Glutamatergic neuron (in vitro differentiated cells): Measurements from ENCODE around the gene C16orf74. TPM values are rescaled to one million over a fixed set of nuclear protein-coding genes. Genes with fewer than 3 reads are reported as not detected.

Source experiments
- DNase-seq: peaks from one replicate; pipeline ENCODE4 v3.0.0; 2022
- H3K27ac Mint-ChIP-seq: one replicate; pipeline ENCODE4 v1.8.0; 2020; ENCODE audit warnings: mild to moderate bottlenecking, mixed read lengths, inconsistent platforms; ENCODE audit not compliant: unreplicated experiment
- H3K27me3 Mint-ChIP-seq: one replicate; pipeline ENCODE4 v1.8.0; 2020; ENCODE audit warnings: mild to moderate bottlenecking, moderate library complexity, mixed read lengths, inconsistent platforms; ENCODE audit not compliant: unreplicated experiment
- H3K36me3 Mint-ChIP-seq: one replicate; pipeline ENCODE4 v1.8.0; 2020; ENCODE audit warnings: mild to moderate bottlenecking, mixed read lengths, inconsistent platforms; ENCODE audit not compliant: unreplicated experiment
- H3K4me1 Mint-ChIP-seq: one replicate; pipeline ENCODE4 v1.8.0; 2020; ENCODE audit warnings: mild to moderate bottlenecking, low read depth, mixed read lengths, inconsistent platforms; ENCODE audit not compliant: unreplicated experiment
- H3K4me3 Mint-ChIP-seq: one replicate; pipeline ENCODE4 v1.8.0; 2020; ENCODE audit warnings: mild to moderate bottlenecking, mixed read lengths, inconsistent platforms; ENCODE audit not compliant: unreplicated experiment
- H3K9me3 Mint-ChIP-seq: one replicate; pipeline ENCODE4 v1.8.0; 2020; ENCODE audit warnings: mild to moderate bottlenecking, moderate library complexity, mixed read lengths, inconsistent platforms; ENCODE audit not compliant: unreplicated experiment
- total RNA-seq: library from RNA; stranded (reverse); fragmentation: NEBNext Ultra II Directional; extraction: Animal tissue kit (Norgen Biotek cat#: 25700); gene quantifications from one replicate; pipeline ENCODE4 v1.2.1, GENCODE V29; 2021; ENCODE audit not compliant: unreplicated experiment
- TF ChIP-seq, protein P1 (sequence below): fragments of 200-600 bp; sonication (generic); IDR thresholded peaks from one replicate; pipeline ENCODE4 v1.5.0; 2021; ENCODE audit not compliant: partially characterized antibody, unreplicated experiment

The C16orf74 gene
- total RNA-seq, 1 donor from 2014 or later, result 2.6 TPM

DNA sequence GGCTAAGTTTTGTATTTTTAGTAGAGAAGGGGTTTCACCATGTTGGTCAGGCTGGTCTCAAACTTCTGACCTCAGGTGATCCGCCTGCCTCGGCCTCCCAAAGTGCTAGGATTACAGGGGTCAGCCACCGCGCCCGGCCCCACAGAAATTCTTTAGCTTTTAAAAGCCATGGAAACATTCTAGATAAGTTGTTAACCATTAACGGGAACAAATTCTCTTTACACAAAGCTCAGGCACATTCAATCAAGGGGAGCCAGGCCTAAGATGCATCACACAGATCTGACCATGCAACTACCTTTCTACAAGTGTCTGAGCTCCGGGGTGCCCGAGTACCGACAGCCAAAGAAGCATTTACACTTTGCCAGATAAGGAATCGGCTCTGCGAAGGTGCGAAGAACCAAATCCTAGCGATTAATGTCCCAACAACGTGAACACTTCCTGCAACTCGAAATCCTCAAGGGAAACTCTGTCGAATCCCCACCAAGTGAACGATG lies 47.4 kb upstream of the C16orf74 start:
- Mint-ChIP-seq H3K27me3 (peaks cover 10% of the 10 kb centered on the region), H3K4me1 (peaks cover 19% of the 10 kb centered on the region), H3K27ac (peak overlapping the region; percentile 68), H3K9me3 (peaks cover 8% of the 10 kb centered on the region), H3K36me3 (peaks cover 4% of the 10 kb centered on the region), H3K4me3 (peak overlapping the region; percentile 90)
- TF ChIP-seq, protein P1, sequence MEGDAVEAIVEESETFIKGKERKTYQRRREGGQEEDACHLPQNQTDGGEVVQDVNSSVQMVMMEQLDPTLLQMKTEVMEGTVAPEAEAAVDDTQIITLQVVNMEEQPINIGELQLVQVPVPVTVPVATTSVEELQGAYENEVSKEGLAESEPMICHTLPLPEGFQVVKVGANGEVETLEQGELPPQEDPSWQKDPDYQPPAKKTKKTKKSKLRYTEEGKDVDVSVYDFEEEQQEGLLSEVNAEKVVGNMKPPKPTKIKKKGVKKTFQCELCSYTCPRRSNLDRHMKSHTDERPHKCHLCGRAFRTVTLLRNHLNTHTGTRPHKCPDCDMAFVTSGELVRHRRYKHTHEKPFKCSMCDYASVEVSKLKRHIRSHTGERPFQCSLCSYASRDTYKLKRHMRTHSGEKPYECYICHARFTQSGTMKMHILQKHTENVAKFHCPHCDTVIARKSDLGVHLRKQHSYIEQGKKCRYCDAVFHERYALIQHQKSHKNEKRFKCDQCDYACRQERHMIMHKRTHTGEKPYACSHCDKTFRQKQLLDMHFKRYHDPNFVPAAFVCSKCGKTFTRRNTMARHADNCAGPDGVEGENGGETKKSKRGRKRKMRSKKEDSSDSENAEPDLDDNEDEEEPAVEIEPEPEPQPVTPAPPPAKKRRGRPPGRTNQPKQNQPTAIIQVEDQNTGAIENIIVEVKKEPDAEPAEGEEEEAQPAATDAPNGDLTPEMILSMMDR, result no peak
- no peak for DNase-seq

DNA sequence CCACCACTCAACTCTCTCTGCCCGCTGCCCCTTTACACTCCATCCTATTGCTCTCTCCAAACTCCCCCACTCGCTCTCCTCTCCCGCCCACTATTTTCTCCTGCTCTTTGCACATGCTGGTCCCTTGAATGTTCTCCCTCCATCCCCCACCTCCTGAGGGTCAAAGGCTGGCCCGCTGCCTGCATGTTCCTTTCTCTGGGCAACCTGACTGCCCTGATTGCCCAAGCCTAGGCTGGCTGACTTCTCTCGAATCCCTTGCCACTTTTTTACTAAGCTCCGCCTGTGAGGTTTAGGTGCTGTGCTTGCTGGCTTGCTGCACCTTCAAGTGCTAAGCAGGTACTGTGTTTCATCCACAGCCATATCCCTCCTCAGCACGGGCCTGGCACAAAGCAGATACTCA lies 45.7 kb upstream of the C16orf74 start:
- TF ChIP-seq, protein P1, result no peak
- Mint-ChIP-seq H3K36me3 (peaks cover 3% of the 10 kb centered on the region), H3K9me3 (peaks cover 8% of the 10 kb centered on the region), H3K27me3 (peaks cover 10% of the 10 kb centered on the region), H3K27ac (no peak overlapping the region), H3K4me3 (no peak overlapping the region), H3K4me1 (peaks cover 12% of the 10 kb centered on the region)
- no peak for DNase-seq

DNA sequence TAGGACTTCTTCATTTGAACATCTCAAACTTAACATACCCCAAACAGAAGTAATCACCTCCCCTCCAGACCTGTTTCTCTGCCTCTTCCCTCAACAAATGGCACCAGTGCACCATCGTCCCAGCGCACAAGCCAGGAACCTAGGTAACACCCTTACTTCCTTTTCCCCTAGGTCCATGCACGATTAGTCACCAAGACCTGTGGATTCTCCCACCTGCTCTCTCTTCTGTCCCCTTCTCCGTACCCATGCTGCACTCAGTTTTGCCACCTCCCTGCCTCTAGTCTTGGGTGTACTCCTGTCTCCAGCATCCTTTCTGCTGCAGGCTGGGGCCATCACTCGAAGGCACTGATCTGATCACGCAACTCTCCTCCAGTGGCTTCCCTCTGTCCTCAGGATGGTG lies 45.3 kb upstream of the C16orf74 start:
- Mint-ChIP-seq H3K9me3 (peaks cover 8% of the 10 kb centered on the region), H3K4me1 (peaks cover 8% of the 10 kb centered on the region), H3K27ac (no peak overlapping the region), H3K36me3 (peaks cover 7% of the 10 kb centered on the region), H3K4me3 (no peak overlapping the region), H3K27me3 (peaks cover 8% of the 10 kb centered on the region)
- TF ChIP-seq, protein P1, result no peak
- no peak for DNase-seq

DNA sequence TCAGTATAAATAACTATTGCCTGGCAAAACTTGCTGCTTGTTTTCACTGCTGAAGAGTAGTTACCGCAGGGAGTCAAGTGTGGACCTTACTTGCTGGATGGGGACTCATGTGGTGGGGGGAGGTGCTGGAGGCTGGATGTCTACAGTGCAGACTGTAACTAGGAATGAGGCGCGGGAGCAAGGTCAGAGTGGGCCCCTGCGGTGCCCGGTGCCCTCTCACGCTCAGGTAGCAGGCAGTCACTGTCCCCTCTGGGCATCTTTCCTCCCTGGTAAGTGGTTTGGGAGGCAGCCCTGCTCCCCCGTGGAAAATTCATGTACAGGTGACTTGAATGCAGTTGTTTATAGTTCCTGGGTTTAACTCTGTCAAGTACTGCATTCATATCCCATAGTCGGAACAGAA lies 43.8 kb upstream of the C16orf74 start:
- Mint-ChIP-seq H3K27me3 (peaks cover 2% of the 10 kb centered on the region), H3K36me3 (peaks cover 7% of the 10 kb centered on the region), H3K4me3 (no peak overlapping the region), H3K4me1 (peaks cover 3% of the 10 kb centered on the region), H3K9me3 (no peaks in the 10 kb centered on the region), H3K27ac (no peak overlapping the region)
- TF ChIP-seq, protein P1, result no peak
- no peak for DNase-seq

DNA sequence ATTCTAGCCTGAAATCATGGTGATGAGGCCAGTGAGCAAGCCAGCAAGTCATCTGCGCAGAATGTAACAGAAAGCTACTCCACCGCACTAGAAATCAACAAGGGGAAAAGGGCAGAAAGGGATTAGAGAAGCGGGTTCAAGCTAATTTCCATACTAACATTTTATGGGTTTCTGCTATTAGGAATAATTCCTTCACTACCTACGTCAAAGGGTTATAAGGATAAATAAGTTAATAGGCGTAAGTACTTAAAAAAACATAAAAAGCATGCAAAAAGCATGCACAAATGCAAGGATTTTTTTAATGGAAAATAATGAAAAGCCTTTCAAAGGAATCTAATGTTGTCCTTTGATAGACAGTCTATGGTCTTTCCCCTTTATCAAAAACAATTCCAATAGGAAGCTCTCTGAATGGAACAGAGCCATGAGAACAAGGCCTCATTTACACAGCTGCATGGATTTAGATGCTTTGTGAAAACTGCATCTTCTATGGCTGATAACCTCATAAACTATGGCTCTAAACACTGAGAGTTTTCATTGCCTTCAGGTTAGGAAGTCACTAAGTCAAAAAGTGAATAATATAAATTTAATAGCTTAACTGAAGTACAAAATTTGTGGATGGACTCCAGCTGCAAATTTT lies 42.9 kb upstream of the C16orf74 start:
- Mint-ChIP-seq H3K27me3 (peaks cover 2% of the 10 kb centered on the region), H3K4me3 (no peak overlapping the region), H3K4me1 (peaks cover 3% of the 10 kb centered on the region), H3K27ac (no peak overlapping the region), H3K9me3 (no peaks in the 10 kb centered on the region), H3K36me3 (peaks cover 7% of the 10 kb centered on the region)
- no peak for DNase-seq
- TF ChIP-seq, protein P1, result no peak
